ENCODE results near the gene EFHC1.

EFHC1 gene

DNA sequence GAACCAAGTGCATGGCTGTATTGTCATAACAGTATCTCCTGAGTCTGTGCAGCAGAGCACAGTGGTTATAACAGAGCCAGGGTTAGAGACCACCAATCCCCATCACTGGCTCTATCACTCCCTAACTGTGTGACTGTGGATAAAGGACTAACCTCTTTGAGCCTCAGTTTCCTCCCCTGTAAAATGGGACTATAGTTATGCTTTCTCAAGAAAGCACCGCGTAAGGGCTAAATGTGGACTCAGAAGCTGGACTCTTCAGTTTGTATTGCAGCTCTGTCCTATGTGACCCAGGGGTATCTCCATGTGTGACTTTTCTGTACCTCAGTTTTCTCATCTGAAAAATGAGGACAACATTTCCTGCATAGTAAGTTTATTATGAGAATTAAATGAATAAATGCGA, 96.8 kb downstream of the EFHC1 start:
- H3K4me3 ChIP-seq (ENCODE audit: low read depth, low read length) = no peak overlapping the region
- DNase-seq (ENCODE audit: low read depth, low spot score) = no peak
- TF ChIP-seq, protein P1, sequence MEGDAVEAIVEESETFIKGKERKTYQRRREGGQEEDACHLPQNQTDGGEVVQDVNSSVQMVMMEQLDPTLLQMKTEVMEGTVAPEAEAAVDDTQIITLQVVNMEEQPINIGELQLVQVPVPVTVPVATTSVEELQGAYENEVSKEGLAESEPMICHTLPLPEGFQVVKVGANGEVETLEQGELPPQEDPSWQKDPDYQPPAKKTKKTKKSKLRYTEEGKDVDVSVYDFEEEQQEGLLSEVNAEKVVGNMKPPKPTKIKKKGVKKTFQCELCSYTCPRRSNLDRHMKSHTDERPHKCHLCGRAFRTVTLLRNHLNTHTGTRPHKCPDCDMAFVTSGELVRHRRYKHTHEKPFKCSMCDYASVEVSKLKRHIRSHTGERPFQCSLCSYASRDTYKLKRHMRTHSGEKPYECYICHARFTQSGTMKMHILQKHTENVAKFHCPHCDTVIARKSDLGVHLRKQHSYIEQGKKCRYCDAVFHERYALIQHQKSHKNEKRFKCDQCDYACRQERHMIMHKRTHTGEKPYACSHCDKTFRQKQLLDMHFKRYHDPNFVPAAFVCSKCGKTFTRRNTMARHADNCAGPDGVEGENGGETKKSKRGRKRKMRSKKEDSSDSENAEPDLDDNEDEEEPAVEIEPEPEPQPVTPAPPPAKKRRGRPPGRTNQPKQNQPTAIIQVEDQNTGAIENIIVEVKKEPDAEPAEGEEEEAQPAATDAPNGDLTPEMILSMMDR (IDR thresholded peaks at IDR 0.05; ENCODE audit: insufficient read depth, low read length, missing control alignments) = no peak
- POLR2A ChIA-PET = interaction anchor here (1.3 kb wide), 1 partner anchor 21 kb away, joined by 4 read pairs; no protein-coding TSS in a partner anchor
- CTCF ChIA-PET = interaction anchor here (1.4 kb wide), 1 partner anchor 145 kb away, joined by 3 read pairs; no protein-coding TSS in a partner anchor

DNA sequence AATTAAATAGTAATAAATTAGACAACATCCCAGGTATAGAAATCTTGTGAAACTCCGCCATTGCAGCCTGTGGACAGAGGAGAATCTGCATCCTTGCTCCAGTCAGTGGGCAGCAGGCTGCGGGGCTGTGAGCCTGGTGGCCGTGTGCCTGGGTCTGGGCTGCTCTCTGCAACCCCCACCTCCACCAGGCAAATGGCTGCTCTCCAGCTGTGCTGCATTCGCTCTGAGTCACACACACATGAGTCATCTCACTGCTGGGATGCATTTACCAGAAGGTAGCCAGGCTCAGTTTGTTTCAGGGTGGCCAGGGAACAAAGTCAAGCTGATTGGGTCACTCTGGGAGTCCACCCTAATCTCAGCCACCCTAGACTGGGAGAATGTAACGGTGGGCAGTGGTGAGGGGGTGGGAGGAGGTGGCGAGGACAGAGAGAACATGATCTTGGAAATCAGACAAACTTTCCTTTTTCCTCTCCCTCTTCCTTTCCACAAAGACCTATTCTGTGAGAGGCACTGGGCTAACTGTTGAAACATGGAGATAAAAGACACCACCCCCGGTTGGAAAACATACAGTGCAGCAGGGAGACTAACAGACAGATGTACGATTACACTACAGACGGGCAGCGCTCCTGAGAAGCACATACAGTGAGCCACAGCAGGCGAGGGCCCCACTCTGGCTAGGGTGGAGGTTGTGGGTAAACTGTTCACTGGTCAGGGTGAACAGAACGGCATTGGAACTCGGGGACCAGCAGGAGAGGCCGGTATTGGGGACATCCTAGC, 97.5 kb downstream of the EFHC1 start:
- DNase-seq (ENCODE audit: low read depth, low spot score) = no peak
- CTCF ChIA-PET = interaction anchor here (1.0 to 1.4 kb wide), 2 partner anchors 14 to 144 kb away, joined by 3 read pairs; no protein-coding TSS in a partner anchor
- H3K4me3 ChIP-seq (ENCODE audit: low read depth, low read length) = peak overlapping the region; percentile 12; the same call in 1 of the 2 replicates
- TF ChIP-seq, protein P1 (IDR thresholded peaks at IDR 0.05; ENCODE audit: insufficient read depth, low read length, missing control alignments) = no peak
- POLR2A ChIA-PET = interaction anchor here (0.6 to 1.3 kb wide), 4 partner anchors 9 to 78 kb away, joined by 3 to 4 read pairs (median 4); no protein-coding TSS in a partner anchor

DNA sequence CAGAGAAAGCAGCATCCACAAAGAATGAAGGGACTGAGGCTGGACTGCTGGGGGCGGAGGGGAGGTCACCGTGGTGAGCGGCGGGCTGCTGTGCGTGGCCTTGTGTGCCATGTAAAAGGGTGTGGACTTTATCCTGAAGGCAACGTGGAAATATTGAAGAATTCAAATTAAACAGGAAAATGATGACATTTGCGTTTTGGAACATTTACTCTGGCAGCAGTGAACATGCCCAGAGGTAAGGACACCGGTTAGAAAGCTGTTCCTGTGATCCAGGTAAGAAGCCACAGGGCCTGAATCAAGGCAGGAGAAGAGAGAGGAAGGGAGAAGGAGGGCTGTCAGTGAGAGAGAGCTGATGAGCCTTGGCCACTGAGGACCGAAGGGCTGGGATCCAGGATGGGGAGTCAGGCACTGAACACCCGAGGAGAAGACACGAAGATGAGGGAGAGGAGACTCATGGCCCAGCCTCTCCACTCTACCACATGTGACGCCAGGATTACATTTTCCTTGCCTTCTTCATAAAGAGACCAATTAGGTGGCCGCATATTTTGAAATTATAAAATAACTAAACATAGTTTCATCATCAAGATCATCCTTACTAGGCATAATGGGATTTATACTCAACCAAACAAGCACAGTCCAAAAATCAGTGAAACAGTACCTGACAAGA, 98.3 kb downstream of the EFHC1 start:
- TF ChIP-seq, protein P1 (IDR thresholded peaks at IDR 0.05; ENCODE audit: insufficient read depth, low read length, missing control alignments) = no peak
- no peak for DNase-seq (ENCODE audit: low read depth, low spot score)
- POLR2A ChIA-PET = interaction anchor here (0.6 to 1.3 kb wide), 4 partner anchors 10 to 77 kb away, joined by 3 to 4 read pairs (median 4); no protein-coding TSS in a partner anchor
- CTCF ChIA-PET = interaction anchor here (1.0 to 1.4 kb wide), 2 partner anchors 13 to 144 kb away, joined by 3 read pairs; no protein-coding TSS in a partner anchor
- no peak overlapping the region for H3K4me3 ChIP-seq (ENCODE audit: low read depth, low read length)

DNA sequence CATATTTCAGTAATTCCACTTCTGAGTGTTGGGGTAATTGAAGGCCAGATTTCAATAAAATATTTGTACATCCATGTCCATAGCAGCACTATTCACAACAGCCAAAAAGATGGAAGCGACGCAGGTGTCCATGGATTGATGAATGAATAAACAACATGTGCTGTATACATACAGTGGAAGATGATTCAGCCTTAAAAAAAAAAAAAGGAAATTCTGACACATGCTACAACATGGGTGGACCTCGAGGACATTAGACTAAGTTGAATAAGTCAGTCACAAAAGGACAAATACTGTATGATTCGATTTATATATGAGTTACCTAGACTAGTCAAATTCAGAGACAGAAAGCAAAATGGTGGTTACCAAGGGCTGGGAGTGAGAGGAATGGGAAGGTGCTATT, 99.5 kb downstream of the EFHC1 start:
- TF ChIP-seq, protein P1 (IDR thresholded peaks at IDR 0.05; ENCODE audit: insufficient read depth, low read length, missing control alignments) = no peak
- DNase-seq (ENCODE audit: low read depth, low spot score) = no peak
- CTCF ChIA-PET = no interaction called here
- POLR2A ChIA-PET = no interaction called here
- no peak overlapping the region for H3K4me3 ChIP-seq (ENCODE audit: low read depth, low read length)

DNA sequence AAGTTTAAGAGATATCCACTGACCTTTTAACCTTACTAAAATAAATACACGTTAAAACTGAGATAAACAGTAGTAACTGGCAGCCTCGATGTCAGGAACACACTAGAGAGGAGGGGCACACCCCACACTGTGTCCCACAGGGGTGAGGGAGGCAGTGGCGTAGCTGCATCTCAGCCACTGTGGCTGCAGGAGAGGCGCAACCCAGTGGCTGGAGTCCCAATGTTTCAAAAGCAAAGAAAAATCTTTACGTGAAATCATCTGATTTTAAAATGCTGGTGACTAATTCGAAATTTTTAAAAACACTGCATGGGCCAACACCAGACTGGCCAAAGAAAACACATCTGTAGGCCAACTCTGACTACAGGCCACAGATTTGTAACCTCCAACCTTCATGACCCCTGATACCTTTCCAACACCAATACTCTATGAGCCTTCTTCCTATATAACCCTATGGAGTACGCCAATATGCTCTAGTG, 102.0 kb downstream of the EFHC1 start:
- TF ChIP-seq, protein P1 (IDR thresholded peaks at IDR 0.05; ENCODE audit: insufficient read depth, low read length, missing control alignments) = no peak
- no peak for DNase-seq (ENCODE audit: low read depth, low spot score)
- H3K4me3 ChIP-seq (ENCODE audit: low read depth, low read length) = no peak overlapping the region
- ChIA-PET CTCF (interaction anchor here (0.9 to 2.3 kb wide), 7 partner anchors 13 to 141 kb away, joined by 3 to 8 read pairs (median 4); no protein-coding TSS in a partner anchor), POLR2A (interaction anchor here (0.5 to 0.7 kb wide), 2 partner anchors 18 to 144 kb away, joined by 3 read pairs; no protein-coding TSS in a partner anchor)

Measured in AG04449 (cell line).